MV-4-11 (cell line): ENCODE data around the gene ATP13A4.
"Not testable (repeated sequence)": the region's sequence is repeated elsewhere in the genome, so short reads cannot be mapped to it uniquely, and the experiment has no call there.

ENCODE experiments used
- DNase-seq: peaks from one replicate; lab custom pipeline; 2025; lab: John Stamatoyannopoulos, UW

The ATP13A4 gene

DNA sequence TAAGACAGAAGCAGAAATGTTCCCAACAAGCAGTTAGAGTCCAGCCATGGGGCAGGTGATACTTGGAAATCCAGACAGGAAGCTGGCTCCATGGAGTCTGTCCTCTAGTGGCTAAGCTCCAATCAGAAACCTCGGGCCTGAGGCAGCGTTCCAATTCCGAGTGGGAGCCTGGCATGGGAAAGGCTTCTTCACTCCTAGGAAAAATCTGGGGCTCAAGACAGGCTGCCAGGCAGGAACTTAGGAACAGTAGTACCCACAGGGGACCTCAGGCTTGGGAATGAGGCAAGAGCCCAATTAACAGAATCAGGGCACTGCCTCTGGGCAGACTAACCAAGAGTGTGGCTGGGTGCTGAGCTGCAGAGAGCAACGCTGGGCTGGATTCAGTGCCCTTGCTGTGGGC, 6.2 kb upstream of the ATP13A4 start:
- no peak for DNase-seq

DNA sequence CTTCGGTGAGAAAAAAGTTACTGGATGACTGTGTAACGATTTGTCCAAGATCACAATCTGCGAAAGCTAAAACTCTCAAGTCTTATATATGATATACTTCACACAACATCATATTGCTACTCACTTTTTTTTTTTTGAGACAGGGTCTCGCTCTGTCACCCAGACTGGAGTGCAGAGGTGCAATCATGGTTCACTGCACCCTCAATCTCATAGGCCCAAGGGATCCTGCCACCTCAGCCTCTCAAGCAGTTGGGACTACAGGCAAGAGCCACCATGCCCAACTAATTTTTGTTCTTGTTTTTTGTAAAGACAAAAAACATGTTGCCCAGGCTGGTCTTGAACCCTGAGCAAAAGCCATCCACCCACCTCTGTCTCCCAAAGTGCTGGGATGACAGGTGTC, 5.4 kb upstream of the ATP13A4 start:
- DNase-seq = no peak

DNA sequence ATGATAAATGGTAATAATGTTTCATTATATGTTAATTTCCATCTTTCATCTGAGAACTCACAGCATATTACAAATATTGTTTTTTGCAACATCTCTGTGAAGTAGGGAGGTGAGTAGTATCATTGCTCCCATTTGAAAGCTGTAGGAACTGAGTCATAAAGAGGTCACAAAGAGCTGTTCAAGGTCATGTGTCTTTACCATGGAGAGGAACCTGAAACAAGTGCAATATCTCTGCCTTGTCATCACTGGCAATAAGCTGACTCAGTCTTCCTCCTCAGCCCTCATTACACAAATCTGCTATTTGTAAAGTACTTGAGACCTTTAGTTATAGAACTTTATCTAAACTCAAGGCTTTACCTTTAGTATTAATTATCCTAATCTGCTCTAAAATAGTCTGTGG, 4.4 kb upstream of the ATP13A4 start:
- no peak for DNase-seq

DNA sequence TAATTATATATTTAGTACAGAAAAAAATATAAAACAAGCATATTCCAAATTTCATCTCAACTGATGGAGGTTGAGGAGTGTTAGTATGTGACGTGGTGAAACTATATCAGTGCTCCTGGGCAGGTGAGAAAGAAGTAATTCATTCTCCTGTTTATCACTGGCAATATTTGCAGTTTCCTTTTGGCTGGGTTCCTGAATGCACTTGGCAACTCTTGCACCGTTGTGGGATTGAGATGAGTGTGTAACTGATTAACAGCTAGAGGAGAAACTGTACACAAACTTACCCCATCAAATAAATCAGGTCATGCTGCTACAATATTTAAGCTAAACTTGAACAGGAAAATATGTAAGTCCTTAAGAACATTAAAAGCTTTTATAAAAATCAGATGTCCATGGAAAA, 2.1 kb upstream of the ATP13A4 start:
- DNase-seq = no peak

DNA sequence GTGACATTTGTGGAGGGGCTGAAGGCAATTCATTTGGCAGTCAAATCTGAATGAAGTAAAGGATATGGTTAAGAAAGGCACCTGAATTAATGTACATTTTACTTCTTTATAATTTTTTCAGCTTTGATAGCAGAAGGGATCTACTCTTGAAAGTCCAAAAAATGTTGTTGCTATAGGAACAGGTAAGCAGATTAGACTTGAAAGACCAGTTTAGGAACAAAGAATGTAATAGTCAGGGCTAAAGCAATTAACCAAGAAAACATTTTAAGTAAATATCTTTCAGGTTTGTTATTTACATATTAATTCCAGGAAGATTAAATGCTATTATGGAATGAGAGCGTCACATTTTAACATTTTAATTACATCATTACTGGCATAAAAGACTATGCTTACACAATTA, 1.1 kb downstream of the ATP13A4 start:
- no peak for DNase-seq

DNA sequence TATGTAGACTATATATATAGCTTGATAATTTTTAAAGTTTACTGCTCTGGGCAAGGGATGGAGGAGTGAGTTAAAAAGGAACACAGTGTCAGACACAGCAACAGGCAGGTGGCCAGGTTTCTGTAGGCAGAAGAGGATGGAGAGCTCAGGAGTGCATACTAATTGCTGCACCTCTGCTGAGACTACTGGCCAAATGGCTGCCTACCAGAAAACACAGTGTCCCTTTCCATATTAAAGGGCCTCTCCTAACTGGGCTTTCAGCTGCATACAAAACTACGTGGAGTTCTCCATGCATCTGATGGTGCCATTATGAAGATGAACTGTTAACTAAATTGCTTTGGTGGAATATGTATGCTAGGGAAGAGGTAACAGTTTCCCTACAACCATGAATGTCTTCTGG, 1.8 kb downstream of the ATP13A4 start:
- no peak for DNase-seq

DNA sequence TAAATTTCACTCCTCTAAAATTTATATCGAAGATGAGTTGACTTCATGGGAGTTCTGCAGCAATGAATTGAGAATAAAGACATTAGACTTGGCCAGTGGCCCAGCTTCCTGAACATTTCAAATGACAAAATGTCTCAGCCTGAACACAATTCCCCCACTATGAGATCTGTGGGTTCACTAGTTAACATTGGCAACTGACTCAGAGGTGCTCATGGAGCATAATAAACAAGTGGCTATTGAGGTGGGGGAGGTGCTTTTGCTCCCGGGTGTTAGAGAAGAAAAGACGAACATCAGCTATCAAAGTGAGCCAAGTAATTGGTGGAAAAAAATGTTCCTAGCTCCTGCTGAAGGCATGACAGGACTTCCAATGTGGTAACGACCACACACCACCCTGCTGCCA, 6.3 kb downstream of the ATP13A4 start:
- no peak for DNase-seq

DNA sequence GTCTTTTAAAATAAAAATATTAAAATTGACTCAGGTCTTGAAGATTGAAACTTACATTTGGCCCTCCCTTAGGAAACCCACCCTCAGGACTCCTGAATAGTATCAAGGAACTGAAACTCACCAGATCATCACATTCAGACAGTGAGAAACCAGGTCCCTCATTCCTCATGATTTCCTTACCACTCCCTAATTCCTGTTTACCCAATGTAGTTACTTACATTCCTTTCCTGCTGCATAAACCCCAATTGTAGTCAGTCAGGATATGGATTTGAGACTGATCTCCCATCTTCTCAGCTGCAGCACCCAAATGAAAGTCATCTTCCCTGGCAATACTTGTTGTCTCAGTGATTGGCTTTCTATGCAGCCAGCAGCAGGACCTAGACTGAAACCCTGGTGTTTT, 8.6 kb downstream of the ATP13A4 start:
- DNase-seq = no peak

DNA sequence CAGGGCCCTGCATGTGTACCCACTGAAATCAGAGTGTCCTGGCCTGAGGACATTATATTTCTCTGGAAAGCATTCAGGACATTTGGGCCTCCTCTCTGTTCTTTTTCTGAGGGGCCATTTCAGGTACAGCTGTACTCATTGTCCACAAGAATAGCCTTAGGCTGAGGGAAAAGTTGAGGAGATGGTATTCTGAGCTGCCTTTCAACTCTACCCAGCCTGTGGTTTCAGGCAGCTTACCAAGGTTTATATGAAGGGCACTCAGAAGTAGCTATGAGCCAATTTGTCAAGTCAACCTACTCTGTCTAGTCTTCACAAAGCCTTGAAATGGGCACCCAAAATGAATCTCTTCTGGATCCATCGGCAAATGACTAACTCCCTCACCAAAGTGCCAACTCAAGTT, 9.4 kb downstream of the ATP13A4 start:
- DNase-seq = no peak

DNA sequence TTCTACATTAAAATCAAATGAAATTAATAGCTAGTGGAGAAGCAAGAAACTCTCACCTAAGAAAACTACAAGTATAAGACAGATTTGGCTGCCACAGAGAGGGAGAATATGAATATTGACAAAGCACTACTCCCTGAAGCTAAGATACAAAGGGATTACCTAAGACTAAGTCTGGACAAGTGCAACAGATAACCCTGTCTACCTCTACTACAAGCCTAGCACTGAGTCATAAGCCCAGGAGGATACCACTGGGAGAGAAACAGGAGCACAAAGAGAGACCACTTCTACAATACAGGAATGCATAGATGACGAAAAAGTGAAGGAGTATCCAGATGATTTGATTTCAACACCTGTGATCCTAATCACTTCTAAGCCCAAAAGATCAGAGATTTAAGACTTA, 10.4 kb downstream of the ATP13A4 start:
- DNase-seq = no peak

DNA sequence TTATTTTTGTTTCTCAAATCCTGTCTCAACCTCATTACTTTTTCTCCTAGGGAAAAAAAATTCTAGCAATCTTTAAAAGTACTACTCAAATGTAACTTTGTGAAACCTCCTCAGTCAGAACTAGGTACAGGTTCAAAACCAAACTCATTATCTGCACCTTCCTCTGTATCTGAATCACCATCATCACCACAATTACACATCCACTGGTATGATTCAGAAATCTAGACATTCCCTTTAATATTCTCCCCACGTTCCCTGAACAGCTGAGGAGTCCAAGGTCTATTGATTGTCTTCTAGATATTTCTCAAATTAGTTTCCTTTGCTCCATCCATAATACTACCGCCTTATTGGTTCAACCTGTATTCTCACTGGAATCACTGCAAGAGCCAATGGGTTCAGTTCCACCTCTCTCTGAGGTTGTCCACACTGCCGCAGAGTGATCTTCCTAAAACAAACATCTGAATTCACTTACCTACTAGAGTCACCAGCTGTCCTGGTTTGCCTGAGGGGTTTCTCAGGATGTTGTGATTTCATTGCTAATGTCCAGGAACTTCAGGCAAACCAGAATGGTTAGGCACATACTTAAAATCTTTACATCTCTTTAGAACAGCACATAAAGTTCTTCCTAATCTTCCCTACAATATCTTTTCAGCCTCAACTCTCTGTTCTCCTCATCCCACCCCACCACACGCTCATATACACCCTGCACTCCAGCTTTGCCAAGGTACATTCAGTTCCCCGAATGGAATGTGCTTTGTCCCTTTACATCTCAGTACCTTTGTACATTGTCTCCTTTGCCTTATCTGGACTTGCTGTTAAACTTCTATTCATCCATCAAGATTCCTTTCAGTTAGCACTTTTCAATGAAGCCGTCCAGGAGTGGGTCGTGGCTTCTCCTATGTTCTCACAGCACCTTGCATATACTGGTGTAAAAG, 24.2 kb downstream of the ATP13A4 start:
- no peak for DNase-seq

DNA sequence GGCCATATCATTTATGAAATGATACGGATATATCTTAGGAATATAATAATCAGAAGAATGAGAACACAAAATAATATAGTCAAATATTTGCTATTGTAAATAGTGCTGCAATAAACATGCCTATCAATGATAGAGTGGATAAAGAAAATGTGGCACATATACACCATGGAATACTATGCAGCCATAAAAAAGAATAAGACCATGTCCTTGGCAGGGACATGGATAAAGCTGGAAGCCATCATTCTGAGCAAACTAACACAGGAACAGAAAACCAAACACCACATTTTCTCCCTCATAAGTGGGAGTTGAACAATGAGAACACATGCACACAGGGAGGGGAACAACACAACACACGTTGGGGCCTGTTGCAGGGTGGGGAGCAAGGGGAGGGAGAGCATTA, 28.6 kb downstream of the ATP13A4 start:
- not testable (repeated sequence) for DNase-seq

DNA sequence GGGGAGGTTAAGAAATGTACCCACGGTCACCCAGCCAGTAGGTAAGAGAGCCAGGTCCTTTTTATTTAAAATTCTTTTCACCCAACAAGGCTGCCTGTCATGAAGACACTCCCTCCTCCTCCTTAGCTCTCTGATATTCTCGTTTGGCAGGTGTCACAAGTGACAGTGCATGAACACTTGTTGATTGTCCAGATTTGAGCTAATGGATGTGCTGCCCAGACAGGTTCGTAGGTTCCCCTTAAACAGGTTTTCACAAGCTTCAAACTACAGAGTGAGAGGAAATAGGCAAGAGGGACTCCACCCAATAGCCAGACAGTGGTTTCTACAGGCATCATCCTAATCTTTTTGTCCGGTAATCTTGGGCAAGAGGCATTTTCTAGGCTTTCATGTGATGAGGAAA, 32.2 kb downstream of the ATP13A4 start:
- no peak for DNase-seq

DNA sequence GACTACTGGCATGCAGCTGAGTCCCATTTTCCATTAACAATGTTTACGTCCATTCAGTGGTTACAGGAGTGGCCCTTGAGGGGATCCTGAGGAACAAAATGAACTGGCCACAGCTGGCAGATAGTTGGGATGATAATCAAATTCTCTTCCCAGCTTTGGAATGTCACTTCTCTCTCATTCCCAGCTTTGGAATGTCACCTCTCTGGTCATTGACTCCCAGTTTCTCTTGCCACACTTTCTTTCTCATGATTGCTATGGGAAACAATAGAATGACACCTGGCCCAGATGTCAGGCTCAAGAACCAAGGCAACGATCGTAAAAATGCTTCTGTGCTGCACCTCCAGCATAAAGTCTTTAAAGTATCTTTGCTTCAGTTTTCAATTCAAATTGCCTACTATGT, 34.0 kb downstream of the ATP13A4 start:
- DNase-seq = no peak

DNA sequence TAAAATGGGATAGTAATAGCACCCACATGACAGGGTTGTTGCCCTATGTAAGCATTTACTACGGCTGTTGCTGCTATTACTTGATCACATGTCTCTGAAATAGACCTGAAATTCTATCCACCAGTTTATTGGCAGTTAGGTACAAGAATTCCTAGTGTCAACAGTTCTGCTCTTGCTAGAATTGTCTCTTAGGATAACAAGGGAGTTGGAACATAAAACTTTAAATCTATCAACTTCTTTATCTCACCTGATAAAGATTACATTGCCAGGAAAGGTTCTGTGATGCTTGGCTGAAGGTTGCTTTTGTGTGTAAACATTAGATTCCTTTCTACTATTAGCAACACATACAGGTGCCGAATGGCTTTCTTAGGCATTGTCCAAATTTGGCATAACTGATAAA, 38.7 kb downstream of the ATP13A4 start:
- DNase-seq = no peak

DNA sequence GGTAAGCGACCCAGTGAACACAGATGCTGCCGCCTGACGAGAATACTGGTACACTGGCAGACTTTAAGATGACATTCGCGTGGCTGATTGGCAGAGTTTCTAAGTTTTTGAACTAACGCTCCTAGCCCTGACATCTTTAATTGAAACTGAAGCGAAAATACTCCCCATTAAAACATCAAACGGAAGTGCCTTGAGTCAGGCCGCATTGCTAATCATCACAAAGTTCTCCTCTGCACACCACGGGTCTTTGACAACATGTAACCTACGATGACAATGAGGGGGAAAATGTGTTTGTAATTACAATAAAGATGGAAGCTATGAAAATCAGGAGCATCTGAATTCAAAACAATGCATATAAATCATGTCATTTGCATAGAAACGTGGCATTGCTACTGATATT, 44.5 kb downstream of the ATP13A4 start:
- DNase-seq = no peak

DNA sequence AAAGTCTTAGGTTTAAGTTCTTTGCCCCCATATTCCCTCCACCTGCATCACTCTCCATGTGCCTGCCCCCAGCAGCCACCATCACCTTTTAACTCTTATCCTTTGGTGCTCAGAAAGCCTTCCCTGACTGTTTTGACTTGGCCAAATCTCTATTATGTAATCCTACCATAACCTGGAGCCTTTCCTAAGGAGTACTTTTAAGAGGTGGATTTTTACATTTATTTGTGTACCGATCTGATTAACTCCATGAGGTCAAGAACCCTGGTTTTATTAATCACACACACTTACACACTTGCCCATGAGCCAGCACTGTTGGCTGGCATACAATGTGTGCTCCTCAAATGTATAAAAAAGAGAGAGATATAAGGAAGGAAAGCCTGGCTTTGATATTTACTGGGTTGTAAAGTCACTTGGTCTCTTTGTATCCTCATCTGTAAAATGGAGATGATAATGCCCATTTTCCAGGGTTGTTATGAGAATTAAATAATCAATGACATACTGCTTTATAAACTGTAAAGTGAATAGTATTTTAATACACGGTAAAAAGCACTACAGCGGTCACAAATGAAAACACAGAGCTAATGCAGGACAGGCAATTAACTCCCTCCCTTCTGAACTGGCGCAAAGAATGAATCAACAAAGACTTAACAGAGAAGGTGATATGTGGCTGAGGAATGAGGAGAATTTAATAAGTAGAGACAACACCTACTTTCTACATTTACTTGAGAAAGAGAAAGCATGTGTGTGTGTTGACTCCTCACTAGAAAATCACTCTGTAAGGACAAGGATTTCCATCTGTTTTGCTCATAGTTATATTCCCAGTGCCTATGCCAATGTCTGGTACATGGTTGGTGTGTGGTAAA, 45.4 kb downstream of the ATP13A4 start:
- DNase-seq = no peak

DNA sequence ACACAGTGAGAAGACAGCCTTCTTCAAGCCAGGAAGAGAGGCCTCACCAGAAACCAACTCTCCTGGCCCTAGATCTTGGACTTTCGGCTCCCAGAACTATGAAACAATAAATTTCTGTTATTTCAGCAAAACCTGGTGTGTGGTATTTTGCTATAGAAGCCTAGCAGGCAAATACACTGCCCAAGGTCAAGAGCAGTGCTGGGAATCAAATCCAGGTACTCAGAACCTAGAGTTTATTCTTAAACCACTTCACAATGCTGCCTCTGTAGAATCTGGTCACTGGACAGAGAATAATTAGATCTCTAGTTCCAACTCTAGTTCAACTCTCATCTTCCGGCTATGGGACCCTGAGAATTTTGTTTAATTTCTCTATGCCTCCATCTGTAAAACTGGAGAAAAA, 46.6 kb downstream of the ATP13A4 start:
- DNase-seq = no peak

DNA sequence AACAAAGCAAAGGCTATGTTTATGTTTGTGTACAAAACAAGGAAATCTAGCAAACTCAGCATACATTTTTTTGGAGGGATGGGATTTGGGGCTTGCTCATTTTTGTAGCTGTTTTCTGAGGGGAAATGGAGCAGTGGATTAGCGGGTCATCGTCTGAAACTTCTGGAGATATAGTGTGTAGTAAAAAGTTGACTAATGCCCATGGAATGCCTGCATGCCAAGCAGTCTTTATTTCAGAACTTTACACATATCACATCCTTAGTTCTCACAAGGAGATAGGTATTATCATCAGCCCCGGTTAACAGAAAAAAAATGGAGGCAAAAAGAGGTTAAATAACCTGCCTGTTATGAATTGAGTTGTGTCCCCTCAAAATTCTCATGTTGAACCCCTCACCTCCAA, 47.1 kb downstream of the ATP13A4 start:
- DNase-seq = no peak

DNA sequence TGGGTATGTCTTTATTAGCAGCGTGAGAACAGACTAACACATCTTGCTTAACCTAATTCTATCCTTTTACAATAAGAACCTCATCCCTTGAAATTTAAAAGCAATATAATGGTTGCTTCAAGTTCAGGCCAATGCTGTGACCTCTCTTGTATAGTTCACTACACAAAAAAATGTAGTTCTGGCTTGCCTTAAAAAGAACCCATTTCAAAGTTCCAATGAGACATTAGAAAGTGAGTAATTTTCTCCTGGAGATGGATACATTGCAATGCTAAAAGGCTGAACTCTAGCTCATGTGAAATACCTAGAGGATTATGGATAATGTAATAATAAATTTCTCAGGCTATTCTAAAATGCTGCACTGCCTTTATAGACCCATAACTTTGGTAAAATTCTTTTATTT, 47.8 kb downstream of the ATP13A4 start:
- no peak for DNase-seq

DNA sequence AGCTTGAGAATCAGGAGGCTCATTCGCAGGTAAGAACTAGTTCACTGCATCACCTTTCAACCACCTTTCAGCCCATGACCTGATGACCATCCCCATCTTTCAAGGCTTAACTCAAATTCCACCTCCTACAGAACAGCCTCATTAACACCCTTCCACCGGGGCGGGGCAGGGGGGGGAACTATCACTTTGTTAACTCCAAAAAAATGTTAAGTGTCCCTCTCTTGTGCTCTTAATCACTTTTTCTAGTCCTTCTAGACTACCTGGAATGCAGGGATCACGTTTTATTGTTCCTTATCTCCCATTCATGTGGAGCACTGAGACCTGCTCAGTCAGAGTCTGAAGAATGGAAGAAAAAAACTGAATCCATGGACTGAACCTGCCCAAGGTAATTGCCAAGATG, 51.8 kb downstream of the ATP13A4 start:
- DNase-seq = no peak

DNA sequence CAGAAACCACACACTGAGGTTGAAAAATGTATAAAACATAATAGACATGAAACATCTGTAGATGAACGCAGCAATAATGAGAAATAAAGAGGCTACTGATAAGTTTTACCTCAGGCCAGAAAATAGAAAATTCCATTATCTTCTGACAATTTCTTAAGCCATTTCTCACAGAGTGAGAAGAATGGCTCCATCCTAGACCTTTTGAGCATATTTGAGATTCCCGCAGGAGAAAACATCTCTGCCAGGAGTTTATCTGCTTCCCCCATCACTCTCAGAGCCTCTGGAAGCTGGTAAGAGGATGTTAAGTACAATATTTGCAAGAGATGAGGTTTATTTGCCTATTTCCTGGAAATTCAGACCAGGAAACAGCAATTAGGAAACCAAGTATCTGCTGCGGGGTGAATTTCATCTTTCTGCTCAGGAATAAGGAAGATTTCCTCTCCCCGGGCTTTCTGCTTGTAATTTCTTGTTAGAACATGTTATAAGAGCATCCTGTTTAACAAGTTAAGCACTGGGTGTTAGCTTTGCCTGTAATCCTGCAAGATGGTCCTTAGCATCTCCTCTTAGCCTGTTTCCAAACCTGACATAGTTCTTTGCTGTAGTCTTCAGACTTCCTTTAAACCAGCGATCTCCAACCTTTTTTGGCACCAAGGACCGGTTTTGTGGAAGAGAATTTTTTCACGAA, 54.8 kb downstream of the ATP13A4 start:
- no peak for DNase-seq
